ENCODE results near the gene ZNF827. TPM values are rescaled to one million over a fixed set of nuclear protein-coding genes. Genes with fewer than 3 reads are reported as not detected.

ZNF827 gene
- total RNA-seq, 1 experiment from 2014 or later, result 29.4 TPM

GRCh38 chr4:145799223-145799622, 139.4 kb downstream of the ZNF827 start:
- H3K4me3 Mint-ChIP-seq, result no peak overlapping the region
- no peak overlapping the region for H2BK15ac ChIP-seq (ENCODE audit: low read depth, low read length)

More at GRCh38 chr4:145799223-145799622, 139.4 kb downstream of the ZNF827 start:
- WGBS (ENCODE audit: extremely low coverage, insufficient read length, low lambda C conversion rate), result no CpG with 5 or more reads among the region's 2 CpGs
- no peak overlapping the region for H3K56ac ChIP-seq (ENCODE audit: insufficient read length, low read depth, low read length)
- H3K4me1 Mint-ChIP-seq, result peaks cover 13 to 20% of the 10 kb centered on the region in 2 experiments
- H3K27me3 Mint-ChIP-seq (ENCODE audit: low read depth), result no peaks in the 10 kb centered on the region
- no peak overlapping the region for H3K9ac ChIP-seq (ENCODE audit: extremely low read depth, insufficient read length, low read length)
- no peak for TF ChIP-seq CTCF (conservative IDR thresholded peaks at IDR 0.05)
- H3K79me1 ChIP-seq (ENCODE audit: insufficient read depth, low read depth, low read length, poor library complexity, severe bottlenecking), result no peaks in the 10 kb centered on the region
- no peaks in the 10 kb centered on the region for H3K27me3 ChIP-seq (ENCODE audit: insufficient read depth, low read length)
- no peak overlapping the region for H3K14ac ChIP-seq (ENCODE audit: insufficient read depth, low read length)
- no peak overlapping the region for H2BK20ac ChIP-seq (ENCODE audit: low read depth, low read length, poor library complexity, severe bottlenecking)
- no peak overlapping the region for H2AFZ ChIP-seq (ENCODE audit: low read length)
- H3T11ph ChIP-seq (ENCODE audit: low read length), result no peak overlapping the region
- peaks cover 0 to 10% (median 7%) of the 10 kb centered on the region in 3 experiments; a peak in 5 of 7 replicates for H3K36me3 Mint-ChIP-seq (ENCODE audit: insufficient read depth in 1 of 3, low read depth in 3 of 3)
- no peak overlapping the region for H4K91ac ChIP-seq (ENCODE audit: insufficient read length, low read depth, low read length)
- H4K8ac ChIP-seq (replicated peaks; ENCODE audit: insufficient read length, low read depth, low read length), result no peak overlapping the region
- no peak overlapping the region for H2AK5ac ChIP-seq (ENCODE audit: insufficient read length, low read length)
- no peaks in the 10 kb centered on the region for H3K79me2 ChIP-seq (ENCODE audit: insufficient read depth, low read length)
- no peaks in the 10 kb centered on the region for H3K23me2 ChIP-seq (ENCODE audit: insufficient read length, low read depth, low read length, poor library complexity, severe bottlenecking)
- H4K20me1 ChIP-seq (ENCODE audit: control insufficient read depth, insufficient read depth, insufficient read length), result no peaks in the 10 kb centered on the region
- no peaks in the 10 kb centered on the region; the same call in 1 of the 2 replicates for H3K4me1 ChIP-seq (ENCODE audit: insufficient read depth, low read length)
- H3K4me2 ChIP-seq (ENCODE audit: insufficient read depth, insufficient read length, low read length), result no peak overlapping the region
- no peaks in the 10 kb centered on the region for H3K9me3 Mint-ChIP-seq
- no peak for DNase-seq
- H3K18ac ChIP-seq (ENCODE audit: insufficient read length, low read depth, low read length), result no peak overlapping the region
- H2BK12ac ChIP-seq (ENCODE audit: insufficient read length, low read depth, low read length), result no peak overlapping the region
- no peak overlapping the region for H3K23ac ChIP-seq (ENCODE audit: insufficient read length, low read depth, low read length)
- no peak overlapping the region for H4K5ac ChIP-seq (ENCODE audit: insufficient read length, low read depth, low read length)
- no peak overlapping the region for H3K27ac ChIP-seq (ENCODE audit: insufficient read length, low read depth, low read length)
- no peak overlapping the region for H3K4ac ChIP-seq (ENCODE audit: low read depth, low read length)
- no peak overlapping the region for H2BK120ac ChIP-seq (ENCODE audit: low read depth, low read length, poor library complexity, severe bottlenecking)
- H3K9me3 ChIP-seq (ENCODE audit: control insufficient read depth, low read depth, low read length), result no peaks in the 10 kb centered on the region
- no peak overlapping the region for H2BK5ac ChIP-seq (ENCODE audit: insufficient read length, low read length)
- H3K27ac Mint-ChIP-seq, result no peak overlapping the region

All from H9 (cell line).